H1 (cell line): ENCODE measurements around the gene PIK3R5. TPM values are rescaled to one million over a fixed set of nuclear protein-coding genes. Genes with fewer than 3 reads are reported as not detected.

Source experiments
- CTCF ChIA-PET: fragments of 300-600 bp; sonication (Branson Sonifier 250); formaldehyde crosslinking; loops from one replicate; lab custom pipeline; 2021; ENCODE audit not compliant: partially characterized antibody; lab: Charles Lee
- POLR2A ChIA-PET: fragments of 300-600 bp; sonication (Branson Sonifier 250); formaldehyde crosslinking; loops from one replicate; lab custom pipeline; 2021; ENCODE audit warnings: inconsistent platforms; ENCODE audit not compliant: partially characterized antibody; lab: Charles Lee
- DNase-seq, 2 experiments: peaks; one replicate each; pipeline versions ENCODE4 v3.0.0 to v3.0.0-alpha.2; 2010 to 2022; ENCODE audit warnings: low spot score in 2 of 2, low read depth in 1 of 2, mixed read lengths in 1 of 2
- FAIRE-seq: peaks from 2 replicates; lab custom pipeline; 2011; peaks lifted over from hg19 to GRCh38; lab: Jason Lieb, UNC
- H2AFZ ChIP-seq: 2 replicates; pipeline ENCODE4 v1.8.1; 2012; ENCODE audit warnings: low read length, inconsistent platforms
- H2AK5ac ChIP-seq: 2 replicates; pipeline ENCODE4 v1.6.1; 2013; ENCODE audit warnings: low read depth, low read length
- H2BK120ac ChIP-seq: replicated peaks from 2 replicates; pipeline ENCODE3; 2013; ENCODE audit warnings: low read depth, low read length, inconsistent platforms
- H2BK12ac ChIP-seq: 2 replicates; pipeline ENCODE4 v1.6.1; 2013; ENCODE audit warnings: low read depth, low read length
- H2BK15ac ChIP-seq: 2 replicates; pipeline ENCODE4 v1.6.1; 2013; ENCODE audit warnings: low read length
- H2BK20ac ChIP-seq: 2 replicates; pipeline ENCODE4 v1.6.1; 2013; ENCODE audit warnings: low read length
- H2BK5ac ChIP-seq: 2 replicates; pipeline ENCODE4 v1.6.1; 2013; ENCODE audit warnings: low read depth, low read length
- H3K14ac ChIP-seq: 2 replicates; pipeline ENCODE4 v1.6.1; 2013; ENCODE audit warnings: inconsistent platforms; ENCODE audit not compliant: insufficient read length
- H3K18ac ChIP-seq: 2 replicates; pipeline ENCODE4 v1.6.1; 2013; ENCODE audit warnings: low read length; ENCODE audit errors: extremely low read depth
- H3K23ac ChIP-seq: 2 replicates; pipeline ENCODE4 v1.6.1; 2013; ENCODE audit warnings: inconsistent platforms; ENCODE audit not compliant: insufficient read length
- H3K23me2 ChIP-seq: 2 replicates; pipeline ENCODE4 v1.6.1; 2013; ENCODE audit warnings: low read depth, low read length
- H3K27ac ChIP-seq: 2 replicates; pipeline ENCODE4 v1.6.1; 2011; ENCODE audit warnings: low read depth, low read length, inconsistent platforms
- H3K27me3 ChIP-seq, 4 experiments: replicated peaks in 1 of 4; 1 replicate in 1 of 4; 2 replicates in 3 of 4; pipeline versions ENCODE4 v1.6.1 to v1.8.1; 2011 to 2013; ENCODE audit warnings: low read length in 3 of 4, mild to moderate bottlenecking in 3 of 4, inconsistent platforms in 2 of 4, mixed read lengths in 2 of 4, moderate library complexity in 1 of 4; ENCODE audit not compliant: control insufficient read depth in 3 of 4, insufficient read depth in 3 of 4; ENCODE audit errors: extremely low read depth in 1 of 4
- H3K36me3 ChIP-seq, 4 experiments: 2 replicates each; pipeline versions ENCODE4 v1.6.1 to v1.8.1; 2011 to 2013; ENCODE audit warnings: mild to moderate bottlenecking in 4 of 4, low read length in 3 of 4, moderate library complexity in 2 of 4, control low read depth in 1 of 4, inconsistent platforms in 1 of 4; ENCODE audit not compliant: insufficient read depth in 4 of 4, control insufficient read depth in 2 of 4
- H3K4ac ChIP-seq: replicated peaks from 2 replicates; pipeline ENCODE3; 2013; ENCODE audit warnings: low read length, low read depth, mixed read lengths, inconsistent platforms; ENCODE audit not compliant: insufficient read length
- H3K4me1 ChIP-seq, 4 experiments: replicated peaks in 1 of 4; 1 replicate in 1 of 4; 2 replicates in 3 of 4; pipeline versions ENCODE4 v1.6.1 to v1.8.1; 2011 to 2013; ENCODE audit warnings: low read length in 3 of 4, inconsistent platforms in 2 of 4, mixed read lengths in 1 of 4; ENCODE audit not compliant: insufficient read depth in 4 of 4, control insufficient read depth in 3 of 4
- H3K4me2 ChIP-seq, 2 experiments: 2 replicates each; pipeline versions ENCODE4 v1.6.1 to v1.8.1; 2011 to 2013; ENCODE audit warnings: low read depth in 2 of 2, low read length in 2 of 2, control low read depth in 1 of 2, inconsistent platforms in 1 of 2, mild to moderate bottlenecking in 1 of 2; ENCODE audit not compliant: insufficient read depth in 1 of 2
- H3K4me3 ChIP-seq, 4 experiments: fragments of 200-600, 300-600 bp in 1 of 4; sonication (generic), shearing (Covaris generic), sonication (Bioruptor Twin) in 1 of 4; 2 replicates each; pipeline versions ENCODE4 v1.5.1 to v1.8.1; 2011 to 2016; ENCODE audit warnings: low read length in 4 of 4, low read depth in 3 of 4, control low read depth in 2 of 4, inconsistent platforms in 2 of 4, mild to moderate bottlenecking in 2 of 4, mixed read lengths in 1 of 4, moderate library complexity in 1 of 4; ENCODE audit not compliant: insufficient read depth in 2 of 4; ENCODE audit errors: extremely low read depth in 1 of 4
- H3K56ac ChIP-seq: replicated peaks from 2 replicates; pipeline ENCODE3; 2013; ENCODE audit warnings: low read depth, mild to moderate bottlenecking, mixed read lengths, low read length, inconsistent platforms; ENCODE audit not compliant: insufficient read length
- H3K79me1 ChIP-seq: 2 replicates; pipeline ENCODE4 v1.6.1; 2013; ENCODE audit warnings: low read depth, low read length, control low read depth
- H3K79me2 ChIP-seq, 2 experiments: 2 replicates each; pipeline versions ENCODE4 v1.6.1 to v1.8.1; 2012 to 2013; ENCODE audit warnings: low read length in 2 of 2, mild to moderate bottlenecking in 2 of 2, inconsistent platforms in 1 of 2; ENCODE audit not compliant: insufficient read depth in 2 of 2, control insufficient read depth in 1 of 2
- H3K9ac ChIP-seq, 4 experiments: replicated peaks in 1 of 4; 1 replicate in 1 of 4; 2 replicates in 3 of 4; pipeline versions ENCODE4 v1.6.1 to v1.8.1; 2011 to 2013; ENCODE audit warnings: low read depth in 3 of 4, low read length in 3 of 4, control low read depth in 2 of 4, mild to moderate bottlenecking in 2 of 4, moderate library complexity in 2 of 4, inconsistent platforms in 1 of 4; ENCODE audit errors: extremely low read depth in 1 of 4
- H3K9me3 ChIP-seq, 2 experiments: 2 replicates each; pipeline versions ENCODE4 v1.6.1 to v1.8.1; 2012 to 2013; ENCODE audit warnings: mild to moderate bottlenecking in 2 of 2, moderate library complexity in 2 of 2, control low read depth in 1 of 2, inconsistent platforms in 1 of 2, low read depth in 1 of 2, low read length in 1 of 2, mixed read lengths in 1 of 2; ENCODE audit not compliant: insufficient read depth in 2 of 2
- H4K20me1 ChIP-seq, 2 experiments: replicated peaks in 1 of 2; 2 replicates each; pipeline versions ENCODE3 to v1.8.1; 2011 to 2013; ENCODE audit warnings: inconsistent platforms in 2 of 2, low read length in 2 of 2, mild to moderate bottlenecking in 1 of 2; ENCODE audit not compliant: insufficient read depth in 2 of 2, control insufficient read depth in 1 of 2
- H4K5ac ChIP-seq: 2 replicates; pipeline ENCODE4 v1.6.1; 2013; ENCODE audit warnings: low read length, low read depth, mixed read lengths, inconsistent platforms; ENCODE audit not compliant: insufficient read length
- H4K8ac ChIP-seq: 2 replicates; pipeline ENCODE4 v1.8.0; 2013; ENCODE audit warnings: mild to moderate bottlenecking, moderate library complexity, low read length, inconsistent platforms; ENCODE audit not compliant: insufficient read depth; ENCODE audit errors: extremely low read depth
- H4K91ac ChIP-seq: replicated peaks from 2 replicates; pipeline ENCODE3; 2013; ENCODE audit warnings: low read length, mixed read lengths, inconsistent platforms; ENCODE audit not compliant: insufficient read length
- ASH2L ChIP-seq: fragments of 200-600, 300-600 bp; sonication (generic); IDR thresholded peaks from one replicate; pipeline ENCODE4 v1.7.1; 2017; ENCODE audit warnings: low read length
- CHD2 ChIP-seq: IDR thresholded peaks from 2 replicates; pipeline ENCODE4 v1.6.1; 2012; ENCODE audit warnings: low read length, improper control_type of control experiment
- CREB1 ChIP-seq: IDR thresholded peaks from 2 replicates; pipeline ENCODE4 v1.6.1; 2012; ENCODE audit warnings: inconsistent platforms
- HDAC2 ChIP-seq, 2 experiments: fragments of 300-600 bp in 1 of 2; sonication (generic) in 1 of 2; IDR thresholded peaks; 2 replicates each; pipeline ENCODE4 v1.6.1; 2011 to 2012; ENCODE audit warnings: low read depth in 2 of 2, low read length in 2 of 2, mild to moderate bottlenecking in 2 of 2, moderate library complexity in 2 of 2, borderline replicate concordance in 1 of 2, inconsistent platforms in 1 of 2
- JUND ChIP-seq: IDR thresholded peaks from 2 replicates; pipeline ENCODE4 v1.6.1; 2011; ENCODE audit warnings: mild to moderate bottlenecking, improper control_type of control experiment, low read length
- PHF8 ChIP-seq: fragments of 200-600 bp; sonication (generic); conservative IDR thresholded peaks from 2 replicates; pipeline ENCODE4 v1.7.1; 2012; ENCODE audit warnings: low read depth, mild to moderate bottlenecking, inconsistent platforms, low read length, moderate library complexity
- POLR2A ChIP-seq, 2 experiments: IDR thresholded peaks; 1 replicate in 1 of 2; 2 replicates in 1 of 2; pipeline ENCODE4 v1.6.1; 2011; ENCODE audit warnings: low read depth in 2 of 2, low read length in 2 of 2, mild to moderate bottlenecking in 2 of 2; ENCODE audit errors: control extremely low read depth in 1 of 2
- POLR2AphosphoS5 ChIP-seq: IDR thresholded peaks from 2 replicates; pipeline ENCODE4 v1.6.1; 2011; ENCODE audit warnings: low read depth, low read length
- TAF1 ChIP-seq: IDR thresholded peaks from 2 replicates; pipeline ENCODE4 v1.6.1; 2011; ENCODE audit warnings: mild to moderate bottlenecking, low read depth, low read length
- TBP ChIP-seq: IDR thresholded peaks from 2 replicates; pipeline ENCODE4 v1.6.1; 2011; ENCODE audit warnings: low read depth, low read length, improper control_type of control experiment
- WGBS, 2 experiments: shearing (Covaris generic) in 1 of 2; methylation state at CpG; one replicate each; pipeline versions ENCODE4 v1.1.6 to v1.1.7; 2013 to 2015; ENCODE audit warnings: low lambda C conversion rate in 2 of 2, mixed read lengths in 2 of 2, inconsistent platforms in 1 of 2, low coverage in 1 of 2, missing lambda C conversion rate in 1 of 2; ENCODE audit not compliant: insufficient replicate concordance in 2 of 2, insufficient coverage in 1 of 2, insufficient read length in 1 of 2; ENCODE audit errors: extremely low coverage in 1 of 2, missing lambda C conversion rate in 1 of 2; 5-methylcytosine and 5-hydroxymethylcytosine counted together
- long read RNA-seq, 2 experiments: library from RNA in 1 of 2; library from capped mRNA in 1 of 2; stranded (forward); transcript quantifications; one replicate each; pipeline ENCODE4 v2.0.0, GENCODE V29; 2021; ENCODE audit warnings: inconsistent platforms in 1 of 2
- polyA minus RNA-seq, 3 experiments: library from RNA; depleted of rRNA, polyadenylated mRNA; stranded (reverse); fragments of >200 nt; gene quantifications; 1 replicate in 2 of 3; 2 replicates in 1 of 3; pipeline ENCODE4 v1.2.3, GENCODE V29; 2011
- polyA plus RNA-seq, 7 experiments: library from polyadenylated mRNA; depleted of rRNA in 3 of 7; stranded (reverse) in 5 of 7; unstranded in 2 of 7; fragments of >200 nt in 5 of 7; fragments of 200-250 nt in 2 of 7; gene quantifications; 1 replicate in 5 of 7; 2 replicates in 1 of 7; 4 replicates in 1 of 7; pipeline versions ENCODE4 v1.2.1 to v1.2.3, GENCODE V29; 2011 to 2013; ENCODE audit warnings: missing spikeins in 2 of 7, mixed read lengths in 2 of 7
- total RNA-seq: library from RNA; stranded (reverse); fragmentation: NEBNext Ultra II Directional; extraction: Animal tissue kit (Norgen Biotek cat#: 25700); gene quantifications from 2 replicates; pipeline ENCODE4 v1.2.1, GENCODE V29; 2021

Gene PIK3R5
- 4.3 and 4.5 TPM in 2 replicates for total RNA-seq
- polyA plus RNA-seq (2011; rRNA removed): 2.7 and 4.2 TPM in 2 replicates
- polyA plus RNA-seq (2011; cell fraction: cytosol; rRNA removed): 2.9 TPM
- polyA plus RNA-seq (2011; cell fraction: nucleus; rRNA removed): 6.8 TPM
- 3.5 to 6.0 TPM (median 3.9 TPM) in 4 replicates for polyA plus RNA-seq (2012, experiment 1 of 2)
- polyA plus RNA-seq (2012, experiment 2 of 2): 2.5 TPM
- polyA plus RNA-seq (2013, experiment 1 of 2): 3.0 TPM
- 2.9 TPM for polyA plus RNA-seq (2013, experiment 2 of 2)
- 4.7 and 5.2 TPM in 2 replicates for polyA minus RNA-seq (2011; rRNA and poly(A)+ RNA removed)
- polyA minus RNA-seq (2011; cell fraction: cytosol; rRNA and poly(A)+ RNA removed): 4.8 TPM
- 6.2 TPM for polyA minus RNA-seq (2011; cell fraction: nucleus; rRNA and poly(A)+ RNA removed)
- long read RNA-seq, experiment 1, partial matches to known transcripts: 1 of 1 reads
- long read RNA-seq, experiment 1, other reads (novel, unspliced or antisense): 0 of 1 reads
- long read RNA-seq, experiment 2: 0 reads

- peak; percentile 63 to 90 for DNase-seq
- POLR2A ChIA-PET: interaction anchor here (0.5 to 0.7 kb wide), 3 partner anchors 76 to 357 kb away, joined by 3 read pairs; no protein-coding TSS in a partner anchor
- H2AFZ ChIP-seq: peak within 1 kb of the TSS; percentile 71; the same call in 1 of the 2 replicates
- peak; percentile 90 for TF ChIP-seq CREB1
- TF ChIP-seq JUND: no peak
- TF ChIP-seq PHF8: peak; percentile 64
- no peak for TF ChIP-seq CHD2
- TF ChIP-seq POLR2A (IDR thresholded peaks at IDR 0.05; ENCODE audit: control extremely low read depth in 1 of 2, low read depth in 2 of 2, low read length in 2 of 2): peak in 1 of 2 experiments; percentile 63; a peak in 1 of 3 replicates
- peak; percentile 52; the same call in 1 of the 2 replicates for TF ChIP-seq POLR2AphosphoS5
- peak; percentile 34 for TF ChIP-seq ASH2L
- no peak for TF ChIP-seq HDAC2 (IDR thresholded peaks at IDR 0.05; ENCODE audit: borderline replicate concordance in 1 of 2, low read depth in 2 of 2, low read length in 2 of 2)
- peak; percentile 65 for TF ChIP-seq TAF1
- peak; percentile 29; the same call in 1 of the 2 replicates for TF ChIP-seq TBP
Observed at GRCh38 chr17:8965394-8966168, at the start of gene PIK3R5. Gene PIK3R5 (minus strand): TSS chr17:8965707. CDS start chr17:8911494, 54,213 bp downstream.

More at GRCh38 chr17:8965394-8966168, at the start of gene PIK3R5:
- no peaks in the 10 kb centered on the region for H3K79me1 ChIP-seq
- no peak within 1 kb of the TSS; the same call in 1 of the 2 replicates for H2BK12ac ChIP-seq
- no peak within 1 kb of the TSS for H2BK20ac ChIP-seq
- WGBS, 2 experiments: 5% methylated on average over 40 of the region's 72 CpGs; no CpG with 5 or more reads in 1 of the 2 experiments
- FAIRE-seq: no peak
- peak within 1 kb of the TSS; percentile 57 to 91 (median 59) for H3K4me3 ChIP-seq
- H3K79me2 ChIP-seq: no peaks in the 10 kb centered on the region
- H2BK15ac ChIP-seq: no peak within 1 kb of the TSS
- peak within 1 kb of the TSS; percentile 95; the same call in 1 of the 2 replicates for H3K18ac ChIP-seq
- peak within 1 kb of the TSS; percentile 62 for H4K91ac ChIP-seq
- CTCF ChIA-PET: interaction anchor here (0.6 to 1.1 kb wide), 4 partner anchors 33 to 210 kb away, joined by 3 read pairs; no protein-coding TSS in a partner anchor
- no peaks in the 10 kb centered on the region for H3K36me3 ChIP-seq
- H3K4me2 ChIP-seq: peak within 1 kb of the TSS; percentile 60 to 90
- H3K4ac ChIP-seq: no peak within 1 kb of the TSS
- peak within 1 kb of the TSS; percentile 11; the same call in 1 of the 2 replicates for H4K8ac ChIP-seq
- H3K14ac ChIP-seq: no peak within 1 kb of the TSS
- no peak within 1 kb of the TSS for H4K5ac ChIP-seq
- peaks cover 2 to 18% (median 12%) of the 10 kb centered on the region in 4 experiments for H3K27me3 ChIP-seq
- H2BK120ac ChIP-seq: no peak within 1 kb of the TSS
- peaks cover 0 to 3% of the 10 kb centered on the region in 2 experiments for H4K20me1 ChIP-seq
- H2AK5ac ChIP-seq: no peak within 1 kb of the TSS; the same call in 1 of the 2 replicates
- no peak within 1 kb of the TSS for H3K23ac ChIP-seq
- no peak within 1 kb of the TSS for H3K56ac ChIP-seq
- H3K4me1 ChIP-seq: peaks cover 0 to 6% (median 2%) of the 10 kb centered on the region in 4 experiments; a peak in 4 of 7 replicates
- H3K9ac ChIP-seq: peak within 1 kb of the TSS in 2 of 4 experiments; percentile 6 to 35; a peak in 4 of 7 replicates
- H3K27ac ChIP-seq: no peak within 1 kb of the TSS
- no peaks in the 10 kb centered on the region; a peak in 1 of 4 replicates for H3K9me3 ChIP-seq
- H3K23me2 ChIP-seq: peaks cover 8% of the 10 kb centered on the region; the same call in 1 of the 2 replicates
- H2BK5ac ChIP-seq: no peak within 1 kb of the TSS
